Peyer's patch (tissue), 4 donors: Measurements from ENCODE around the gene C4orf51. TPM values are rescaled to one million over a fixed set of nuclear protein-coding genes. Genes with fewer than 3 reads are reported as not detected.

Experiments used
- DNase-seq, 3 donors: peaks; one replicate each; pipeline ENCODE4 v3.0.0-alpha.2; 2017 to 2019
- H3K27ac ChIP-seq, 4 donors: fragments of 200-600 bp; sonication (generic); one replicate each; pipeline ENCODE4 v1.5.1; 2016 to 2019
- H3K27me3 ChIP-seq, 2 donors: fragments of 200-600 bp; sonication (generic); one replicate each; pipeline ENCODE4 v1.5.1; 2019
- H3K36me3 ChIP-seq, 3 donors: fragments of 200-600 bp; sonication (generic); one replicate each; pipeline ENCODE4 v1.5.1; 2016 to 2019
- H3K4me1 ChIP-seq, 4 donors: fragments of 200-600 bp; sonication (generic); one replicate each; pipeline ENCODE4 v1.5.1; 2016 to 2019
- H3K4me3 ChIP-seq, 4 donors: fragments of 200-600 bp; sonication (generic); 1 replicate in 3 of 4; 2 replicates in 1 of 4; pipeline ENCODE4 v1.5.1; 2016 to 2019; ENCODE audit warnings: mild to moderate bottlenecking in 1 of 4
- H3K9me3 ChIP-seq, 4 donors: fragments of 200-600 bp; sonication (generic); one replicate each; pipeline ENCODE4 v1.5.1; 2016 to 2019; ENCODE audit warnings: mild to moderate bottlenecking in 1 of 4
- CTCF ChIP-seq, 6 experiments: fragments of 450-650 bp in 4 of 6; fragments of 200-600 bp in 2 of 6; sonication (generic) in 1 of 6; IDR thresholded peaks; one replicate each; pipeline ENCODE4 v1.5.1; 2017 to 2019; ENCODE audit warnings: antibody characterized with exemption in 6 of 6, mild to moderate bottlenecking in 3 of 6, moderate library complexity in 1 of 6
- POLR2A ChIP-seq, 2 donors: fragments of 450-650 bp; IDR thresholded peaks; one replicate each; pipeline ENCODE4 v1.5.1; 2017; ENCODE audit warnings: antibody characterized with exemption in 2 of 2, mild to moderate bottlenecking in 2 of 2, moderate library complexity in 2 of 2
- total RNA-seq, 4 donors: library from RNA; depleted of rRNA; stranded (reverse); fragments of >200 nt; gene quantifications; one replicate each; pipeline ENCODE4 v1.1.0, GENCODE V29; 2016

The C4orf51 gene
- total RNA-seq, 4 donors from 2014 or later, result not detected

- H3K9me3 ChIP-seq, result no peaks in the 10 kb centered on the region
- H3K4me1 ChIP-seq, result no peaks in the 10 kb centered on the region
- DNase-seq, result no peak
- no peaks in the 10 kb centered on the region for H3K27me3 ChIP-seq
- no peak overlapping the region for H3K4me3 ChIP-seq
- H3K36me3 ChIP-seq, result peaks cover 0 to 73% (median 0%) of the 10 kb centered on the region in 3 donors
- H3K27ac ChIP-seq, result peak overlapping the region in 1 of 4 donors; percentile 28
- TF ChIP-seq POLR2A (IDR thresholded peaks at IDR 0.05), result no peak
- no peak for TF ChIP-seq CTCF (IDR thresholded peaks at IDR 0.05)
These were observed 94.5 kb downstream of the C4orf51 start for GRCh38 chr4:145774473-145774872.

- Histone ChIP-seq H3K4me1 (no peaks in the 10 kb centered on the region), H3K27me3 (no peaks in the 10 kb centered on the region), H3K4me3 (no peak overlapping the region), H3K27ac (no peak overlapping the region), H3K36me3 (peaks cover 0 to 73% (median 0%) of the 10 kb centered on the region in 3 donors), H3K9me3 (no peaks in the 10 kb centered on the region)
- no peak for DNase-seq
- TF ChIP-seq CTCF (IDR thresholded peaks at IDR 0.05), result no peak
- no peak for TF ChIP-seq POLR2A (IDR thresholded peaks at IDR 0.05)
These were observed 95.5 kb downstream of the C4orf51 start for GRCh38 chr4:145775406-145775805.

- H3K4me3 ChIP-seq, result no peak overlapping the region
- peaks cover 0 to 66% (median 0%) of the 10 kb centered on the region in 3 donors for H3K36me3 ChIP-seq
- TF ChIP-seq CTCF (IDR thresholded peaks at IDR 0.05) (no peak), POLR2A (IDR thresholded peaks at IDR 0.05) (no peak)
- no peak overlapping the region for H3K27ac ChIP-seq
- no peak for DNase-seq
- H3K4me1 ChIP-seq, result no peaks in the 10 kb centered on the region
- no peaks in the 10 kb centered on the region for H3K27me3 ChIP-seq
- H3K9me3 ChIP-seq, result no peaks in the 10 kb centered on the region
These were observed 96.3 kb downstream of the C4orf51 start for GRCh38 chr4:145776208-145776607.

GRCh38 chr4:145779319-145779801 lies 99.4 kb downstream of the C4orf51 start:
- no peaks in the 10 kb centered on the region for H3K4me1 ChIP-seq
- H3K27ac ChIP-seq, result no peak overlapping the region
- no peaks in the 10 kb centered on the region for H3K27me3 ChIP-seq
- no peaks in the 10 kb centered on the region for H3K9me3 ChIP-seq
- peaks cover 0 to 38% (median 0%) of the 10 kb centered on the region in 3 donors for H3K36me3 ChIP-seq
- TF ChIP-seq POLR2A (IDR thresholded peaks at IDR 0.05), result no peak
- no peak for TF ChIP-seq CTCF (IDR thresholded peaks at IDR 0.05)
- no peak overlapping the region for H3K4me3 ChIP-seq
- DNase-seq, result no peak

- H3K9me3 ChIP-seq, result no peaks in the 10 kb centered on the region
- no peak for DNase-seq
- H3K27me3 ChIP-seq, result no peaks in the 10 kb centered on the region
- H3K4me1 ChIP-seq, result no peaks in the 10 kb centered on the region
- no peak overlapping the region for H3K4me3 ChIP-seq
- no peak overlapping the region for H3K27ac ChIP-seq
- TF ChIP-seq CTCF (IDR thresholded peaks at IDR 0.05) (no peak), POLR2A (IDR thresholded peaks at IDR 0.05) (no peak)
- peaks cover 0 to 20% (median 0%) of the 10 kb centered on the region in 3 donors for H3K36me3 ChIP-seq
These were observed 101.4 kb downstream of the C4orf51 start for GRCh38 chr4:145781351-145781750.

Other genes starting within 250 kb of the C4orf51 start
- 10 to 100 TPM; 29.7 to 49.0 (median 43.4) TPM for gene SMAD1, start 198.3 kb upstream of the C4orf51 start, total RNA-seq
- gene MMAA, start 60.8 kb upstream of the C4orf51 start, total RNA-seq, result 10 to 100 TPM in 1 of 4 donors, 1 to 10 TPM in 3; 8.3 to 11.6 (median 9.0) TPM